HL-60 (cell line): ENCODE results near the gene KANSL1.

ENCODE experiments used
- GABPA ChIP-seq: IDR thresholded peaks from 2 replicates; pipeline ENCODE4 v1.6.1; 2012; ENCODE audit warnings: low read depth
- POLR2AphosphoS5 ChIP-seq: IDR thresholded peaks from 2 replicates; pipeline ENCODE4 v1.6.1; 2012; ENCODE audit warnings: low read depth
- REST ChIP-seq: IDR thresholded peaks from 2 replicates; pipeline ENCODE4 v1.6.1; 2012; ENCODE audit warnings: low read depth; ENCODE audit not compliant: insufficient replicate concordance
- SPI1 ChIP-seq: IDR thresholded peaks from 2 replicates; pipeline ENCODE4 v1.6.1; 2012; ENCODE audit warnings: low read depth, mild to moderate bottlenecking, borderline replicate concordance
- TF ChIP-seq, protein P1 (sequence below): IDR thresholded peaks from one replicate; pipeline ENCODE4 v1.5.1; 2011; ENCODE audit warnings: low read length, control low read depth, inconsistent platforms; ENCODE audit not compliant: insufficient read depth

GRCh38 chr17:46029627-46030026 lies 163.6 kb downstream of the KANSL1 start:
- TF ChIP-seq GABPA = no peak
- TF ChIP-seq, protein P1, sequence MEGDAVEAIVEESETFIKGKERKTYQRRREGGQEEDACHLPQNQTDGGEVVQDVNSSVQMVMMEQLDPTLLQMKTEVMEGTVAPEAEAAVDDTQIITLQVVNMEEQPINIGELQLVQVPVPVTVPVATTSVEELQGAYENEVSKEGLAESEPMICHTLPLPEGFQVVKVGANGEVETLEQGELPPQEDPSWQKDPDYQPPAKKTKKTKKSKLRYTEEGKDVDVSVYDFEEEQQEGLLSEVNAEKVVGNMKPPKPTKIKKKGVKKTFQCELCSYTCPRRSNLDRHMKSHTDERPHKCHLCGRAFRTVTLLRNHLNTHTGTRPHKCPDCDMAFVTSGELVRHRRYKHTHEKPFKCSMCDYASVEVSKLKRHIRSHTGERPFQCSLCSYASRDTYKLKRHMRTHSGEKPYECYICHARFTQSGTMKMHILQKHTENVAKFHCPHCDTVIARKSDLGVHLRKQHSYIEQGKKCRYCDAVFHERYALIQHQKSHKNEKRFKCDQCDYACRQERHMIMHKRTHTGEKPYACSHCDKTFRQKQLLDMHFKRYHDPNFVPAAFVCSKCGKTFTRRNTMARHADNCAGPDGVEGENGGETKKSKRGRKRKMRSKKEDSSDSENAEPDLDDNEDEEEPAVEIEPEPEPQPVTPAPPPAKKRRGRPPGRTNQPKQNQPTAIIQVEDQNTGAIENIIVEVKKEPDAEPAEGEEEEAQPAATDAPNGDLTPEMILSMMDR = no peak
- no peak for TF ChIP-seq POLR2AphosphoS5
- TF ChIP-seq SPI1 = no peak
- TF ChIP-seq REST = no peak
